Ishikawa (cell line): ENCODE measurements around the gene CYP27C1.

ENCODE experiments used
- CEBPB ChIP-seq: IDR thresholded peaks from 2 replicates; pipeline ENCODE4 v1.6.1; 2012
- CREB1 ChIP-seq: IDR thresholded peaks from 2 replicates; pipeline ENCODE4 v1.6.1; 2012; ENCODE audit warnings: low read depth
- EGR1 ChIP-seq: IDR thresholded peaks from 2 replicates; pipeline ENCODE4 v1.6.1; 2012
- EP300 ChIP-seq: IDR thresholded peaks from 2 replicates; pipeline ENCODE4 v1.6.1; 2012; ENCODE audit warnings: borderline replicate concordance
- FOXM1 ChIP-seq: IDR thresholded peaks from 2 replicates; pipeline ENCODE4 v1.6.1; 2012; ENCODE audit warnings: low read depth, borderline replicate concordance
- NFIC ChIP-seq: IDR thresholded peaks from 2 replicates; pipeline ENCODE4 v1.6.1; 2012
- RAD21 ChIP-seq: IDR thresholded peaks from 2 replicates; pipeline ENCODE4 v1.6.1; 2012; ENCODE audit warnings: low read depth
- REST ChIP-seq: IDR thresholded peaks from 2 replicates; pipeline ENCODE4 v1.6.1; 2012; ENCODE audit warnings: low read depth, mild to moderate bottlenecking
- TAF1 ChIP-seq: IDR thresholded peaks from 2 replicates; pipeline ENCODE4 v1.6.1; 2012; ENCODE audit warnings: low read depth, mild to moderate bottlenecking
- TCF12 ChIP-seq: IDR thresholded peaks from 2 replicates; pipeline ENCODE4 v1.6.1; 2012; ENCODE audit warnings: low read depth
- TEAD4 ChIP-seq: IDR thresholded peaks from 2 replicates; pipeline ENCODE4 v1.6.1; 2012
- YY1 ChIP-seq: IDR thresholded peaks from 2 replicates; pipeline ENCODE4 v1.6.1; 2012; ENCODE audit warnings: low read depth
- ZBTB7A ChIP-seq: IDR thresholded peaks from 2 replicates; pipeline ENCODE4 v1.6.1; 2012; ENCODE audit warnings: low read depth
- TF ChIP-seq, protein P1 (sequence below): IDR thresholded peaks from 2 replicates; pipeline ENCODE4 v1.6.1; 2012
- TF ChIP-seq, protein P2 (sequence below): IDR thresholded peaks from 2 replicates; pipeline ENCODE4 v1.6.1; 2012

Gene CYP27C1

GRCh38 chr2:127146071-127146725 is 73.9 kb downstream of the CYP27C1 start:
- TF ChIP-seq NFIC, result no peak
- no peak for TF ChIP-seq EP300
- TF ChIP-seq, protein P1, sequence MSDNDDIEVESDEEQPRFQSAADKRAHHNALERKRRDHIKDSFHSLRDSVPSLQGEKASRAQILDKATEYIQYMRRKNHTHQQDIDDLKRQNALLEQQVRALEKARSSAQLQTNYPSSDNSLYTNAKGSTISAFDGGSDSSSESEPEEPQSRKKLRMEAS, result no peak
- no peak for TF ChIP-seq RAD21
- TF ChIP-seq TAF1, result no peak
- no peak for TF ChIP-seq CREB1
- no peak for TF ChIP-seq FOXM1
- no peak for TF ChIP-seq EGR1
- TF ChIP-seq, protein P2, sequence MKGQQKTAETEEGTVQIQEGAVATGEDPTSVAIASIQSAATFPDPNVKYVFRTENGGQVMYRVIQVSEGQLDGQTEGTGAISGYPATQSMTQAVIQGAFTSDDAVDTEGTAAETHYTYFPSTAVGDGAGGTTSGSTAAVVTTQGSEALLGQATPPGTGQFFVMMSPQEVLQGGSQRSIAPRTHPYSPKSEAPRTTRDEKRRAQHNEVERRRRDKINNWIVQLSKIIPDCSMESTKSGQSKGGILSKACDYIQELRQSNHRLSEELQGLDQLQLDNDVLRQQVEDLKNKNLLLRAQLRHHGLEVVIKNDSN, result no peak
- TF ChIP-seq ZBTB7A, result no peak
- TF ChIP-seq YY1, result no peak
- TF ChIP-seq TCF12, result no peak
- TF ChIP-seq TEAD4, result no peak
- no peak for TF ChIP-seq CEBPB
- no peak for TF ChIP-seq REST

- TF ChIP-seq TCF12 (no peak), CEBPB (no peak), TEAD4 (no peak), FOXM1 (no peak), REST (no peak), TAF1 (no peak), EP300 (no peak), RAD21 (no peak), CREB1 (no peak), YY1 (no peak), EGR1 (no peak), ZBTB7A (no peak)
- TF ChIP-seq, protein P2, result no peak
- TF ChIP-seq, protein P1, result no peak
These were observed 74.7 kb downstream of the CYP27C1 start for GRCh38 chr2:127145280-127145895.

DNA sequence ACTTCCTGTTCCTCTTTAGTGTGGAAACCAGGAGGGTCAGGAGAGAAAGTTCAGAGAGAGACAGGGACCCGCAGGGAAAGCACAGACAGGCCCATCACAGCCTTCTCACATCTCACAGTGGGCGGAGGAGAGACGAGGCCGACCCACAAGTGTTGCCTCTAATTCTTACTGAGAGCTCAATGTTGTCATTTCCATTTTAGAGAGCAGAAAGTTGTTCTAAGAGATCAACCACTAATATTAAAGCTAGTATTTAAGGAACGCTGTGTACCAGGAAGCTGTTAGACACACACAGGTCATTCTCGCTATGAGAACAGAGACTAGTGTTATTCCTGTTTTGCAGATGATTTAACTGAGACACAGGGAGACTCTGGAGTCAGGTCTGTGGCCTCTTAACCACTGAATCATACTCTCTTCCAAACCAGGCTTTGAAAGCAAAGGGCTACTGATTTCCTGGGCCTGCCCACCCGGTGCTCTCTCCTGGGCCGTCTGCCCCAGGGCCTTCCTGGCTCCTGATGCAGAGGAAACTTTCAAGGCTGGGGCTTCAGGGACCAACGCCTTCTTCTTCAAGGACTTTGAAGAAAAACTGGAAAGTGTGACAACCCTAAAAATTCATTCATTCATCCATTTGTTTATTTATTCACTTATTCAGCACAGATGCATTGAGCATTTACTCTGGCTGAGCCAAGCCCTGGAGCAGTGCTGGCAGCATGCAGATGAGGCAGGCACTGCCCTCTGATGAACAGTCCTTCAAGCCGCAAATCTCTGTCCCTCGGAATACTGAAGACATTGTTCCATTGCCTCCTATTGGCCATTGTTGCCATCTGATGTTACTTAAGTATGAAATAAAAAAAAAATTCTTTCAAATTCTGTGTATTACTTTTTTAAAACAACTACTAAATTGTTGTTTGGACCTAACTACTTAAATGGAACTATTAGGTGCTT is 76.0 kb downstream of the CYP27C1 start:
- TF ChIP-seq CEBPB, result no peak

DNA sequence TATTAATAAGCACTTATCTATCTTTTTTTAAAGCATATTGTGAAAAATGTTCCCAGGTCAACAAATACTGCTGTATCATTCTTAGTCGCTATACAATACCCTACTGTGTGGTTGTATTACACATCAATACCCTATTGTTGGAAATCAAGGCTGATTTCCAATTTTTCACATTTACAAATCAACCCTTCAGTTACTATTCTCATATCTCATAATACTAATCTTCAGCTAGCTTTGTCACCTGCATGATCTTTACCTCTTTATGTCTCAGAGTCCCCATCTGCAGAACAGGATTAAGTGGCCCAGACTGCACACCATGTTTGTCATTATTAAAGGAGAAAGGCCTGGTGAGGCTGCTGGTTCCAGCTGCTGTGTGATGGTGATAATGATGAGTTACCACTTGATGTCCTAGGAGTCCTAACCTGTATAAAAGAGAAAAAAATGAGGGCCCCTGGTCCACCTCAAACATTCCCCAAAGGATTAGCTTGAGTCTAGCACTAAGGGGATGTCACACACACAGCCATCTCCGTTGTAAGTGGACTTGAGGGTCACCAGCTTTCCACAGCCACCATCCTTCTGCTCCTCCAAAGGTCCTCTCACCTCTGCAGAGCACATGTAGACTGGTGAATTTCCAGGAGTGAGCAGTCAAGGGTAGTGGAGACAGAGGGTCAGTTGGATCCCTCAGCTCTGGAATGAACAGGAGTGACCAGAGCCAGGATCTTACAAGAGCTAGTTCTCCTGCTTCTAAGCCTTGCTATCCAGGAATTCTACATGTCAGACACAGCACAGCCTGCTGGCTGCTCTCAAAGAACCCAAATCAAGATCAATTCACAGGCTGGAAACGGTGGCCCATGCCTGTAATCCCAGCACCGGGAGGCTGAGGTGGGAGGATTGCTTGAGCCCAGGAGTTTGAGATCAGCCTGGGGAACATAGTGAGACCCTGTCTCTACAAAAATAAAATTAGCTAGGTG is 77.2 kb downstream of the CYP27C1 start:
- no peak for TF ChIP-seq TEAD4
- TF ChIP-seq YY1, result no peak
- TF ChIP-seq CEBPB, result no peak
- TF ChIP-seq, protein P2, result no peak
- TF ChIP-seq, protein P1, result no peak
- no peak for TF ChIP-seq TAF1
- TF ChIP-seq NFIC, result no peak
- TF ChIP-seq EGR1, result no peak
- TF ChIP-seq EP300, result no peak
- TF ChIP-seq CREB1, result no peak
- TF ChIP-seq REST, result no peak
- TF ChIP-seq RAD21, result no peak
- no peak for TF ChIP-seq ZBTB7A
- TF ChIP-seq FOXM1, result no peak
- TF ChIP-seq TCF12, result no peak
